Natural killer cell (primary cell): ENCODE results near the gene SPPL3. TPM values are rescaled to one million over a fixed set of nuclear protein-coding genes. Genes with fewer than 3 reads are reported as not detected.
"Not testable (repeated sequence)": the region's sequence is repeated elsewhere in the genome, so short reads cannot be mapped to it uniquely, and the experiment has no call there.

Experiments used
- ATAC-seq, 3 donors: fragments of 150-1000 bp in 2 of 3; fragments of 200-7000 bp in 1 of 3; cut with Tn5 transposase; 1 replicate in 1 of 3; 2 replicates in 2 of 3; pipeline ENCODE4 v1.10.0; 2021; ENCODE audit warnings: mild to moderate bottlenecking in 2 of 3, moderate library complexity in 2 of 3
- DNase-seq, 2 donors: peaks; one replicate each; pipeline versions ENCODE4 v3.0.0 to v3.0.0-alpha.2; 2013 to 2021; ENCODE audit warnings: mixed read lengths in 1 of 2
- H3K27ac ChIP-seq: one replicate; pipeline ENCODE4 v1.5.1; 2013; ENCODE audit warnings: mild to moderate bottlenecking, low read length
- H3K27me3 ChIP-seq: one replicate; pipeline ENCODE4 v1.6.1; 2013; ENCODE audit warnings: low read length; ENCODE audit not compliant: control insufficient read depth, insufficient read depth
- H3K36me3 ChIP-seq: one replicate; pipeline ENCODE4 v1.6.1; 2013; ENCODE audit warnings: low read length; ENCODE audit not compliant: control insufficient read depth, insufficient read depth
- H3K4me1 ChIP-seq: one replicate; pipeline ENCODE4 v1.6.1; 2013; ENCODE audit warnings: low read length; ENCODE audit not compliant: control insufficient read depth, insufficient read depth
- H3K4me3 ChIP-seq: one replicate; pipeline ENCODE4 v1.5.1; 2013; ENCODE audit warnings: low read length
- H3K9me3 ChIP-seq: one replicate; pipeline ENCODE4 v1.6.1; 2013; ENCODE audit warnings: low read length; ENCODE audit not compliant: control insufficient read depth, insufficient read depth
- H3K27ac Mint-ChIP-seq, 2 donors: one replicate each; pipeline ENCODE4 v1.8.0; 2022; ENCODE audit warnings: mild to moderate bottlenecking in 2 of 2, mixed read lengths in 2 of 2, moderate library complexity in 1 of 2
- H3K27me3 Mint-ChIP-seq, 2 donors: one replicate each; pipeline ENCODE4 v1.8.0; 2022; ENCODE audit warnings: low read depth in 2 of 2, mixed read lengths in 2 of 2
- H3K36me3 Mint-ChIP-seq: one replicate; pipeline ENCODE4 v1.8.0; 2022; ENCODE audit warnings: mixed read lengths
- H3K4me1 Mint-ChIP-seq, 2 donors: one replicate each; pipeline ENCODE4 v1.8.0; 2022; ENCODE audit warnings: mixed read lengths in 2 of 2
- H3K4me3 Mint-ChIP-seq: one replicate; pipeline ENCODE4 v1.8.0; 2022; ENCODE audit warnings: mild to moderate bottlenecking, moderate library complexity, mixed read lengths
- H3K9me3 Mint-ChIP-seq, 2 donors: one replicate each; pipeline ENCODE4 v1.8.0; 2022; ENCODE audit warnings: mixed read lengths in 2 of 2
- CTCF ChIP-seq: fragments of 200-600 bp; IDR thresholded peaks from one replicate; pipeline ENCODE4 v1.8.0; 2022; ENCODE audit warnings: antibody characterized with exemption
- WGBS: methylation state at CpG from one replicate; pipeline ENCODE4 v1.1.7; 2013; ENCODE audit warnings: missing lambda C conversion rate; ENCODE audit not compliant: insufficient coverage; 5-methylcytosine and 5-hydroxymethylcytosine counted together
- intact Hi-C: fragments of 100-400 bp; cut with micrococcal nuclease; formaldehyde crosslinking; loops from one replicate; pipeline ENCODE4 v1.14.2; 2022
- total RNA-seq, 4 donors: library from RNA; stranded (reverse); fragments of 120-200 nt in 1 of 4; gene quantifications; one replicate each; pipeline versions ENCODE4 v1.2.3 to v1.2.4, GENCODE V29; 2013 to 2022

SPPL3 gene
- 10 to 100 TPM; 31.5 to 40.2 (median 39.9) TPM for total RNA-seq
- 23.1 TPM for total RNA-seq (2013)

- peaks cover 31 to 36% of the 10 kb centered on the region in 2 donors for H3K4me1 Mint-ChIP-seq
- H3K4me3 Mint-ChIP-seq: peak within 1 kb of the TSS; percentile 99
- Histone ChIP-seq H3K27ac (peak within 1 kb of the TSS; percentile 71), H3K27me3 (no peaks in the 10 kb centered on the region), H3K4me1 (peaks cover 19% of the 10 kb centered on the region), H3K9me3 (no peaks in the 10 kb centered on the region), H3K4me3 (peak within 1 kb of the TSS; percentile 83), H3K36me3 (peaks cover 3% of the 10 kb centered on the region)
- ATAC-seq: peak; percentile 84 to 93 (median 90)
- WGBS: under 1% methylated on average over 66 of the region's 66 CpGs
- no peaks in the 10 kb centered on the region for H3K9me3 Mint-ChIP-seq
- peak; percentile 93 to 94 for DNase-seq
- H3K27me3 Mint-ChIP-seq: no peaks in the 10 kb centered on the region
- no peak for TF ChIP-seq CTCF
- H3K36me3 Mint-ChIP-seq: no peaks in the 10 kb centered on the region
- intact Hi-C loops: no loop called here
- H3K27ac Mint-ChIP-seq: peak within 1 kb of the TSS; percentile 83 to 95
Observed at GRCh38 chr12:120904197-120904773, at the start of gene SPPL3. Gene SPPL3 (minus strand): TSS chr12:120904358. CDS start chr12:120903867, 491 bp downstream.

- no peak overlapping the region for H3K4me3 Mint-ChIP-seq
- TF ChIP-seq CTCF: no peak
- no peaks in the 10 kb centered on the region for H3K36me3 ChIP-seq
- H3K4me1 ChIP-seq: no peaks in the 10 kb centered on the region
- DNase-seq: no peak
- H3K27me3 ChIP-seq: no peaks in the 10 kb centered on the region
- H3K4me1 Mint-ChIP-seq: no peaks in the 10 kb centered on the region
- H3K27ac ChIP-seq: no peak overlapping the region
- H3K36me3 Mint-ChIP-seq: no peaks in the 10 kb centered on the region
- intact Hi-C loops: no loop called here
- ATAC-seq: no peak
- no peak overlapping the region for H3K4me3 ChIP-seq
- no peaks in the 10 kb centered on the region for H3K9me3 ChIP-seq
- no peaks in the 10 kb centered on the region for H3K9me3 Mint-ChIP-seq
- no peaks in the 10 kb centered on the region for H3K27me3 Mint-ChIP-seq
- H3K27ac Mint-ChIP-seq: no peak overlapping the region
- 96% methylated on average over 5 of the region's 5 CpGs for WGBS
Observed at GRCh38 chr12:120950807-120951206, 46.6 kb upstream of the SPPL3 start.

- not testable (repeated sequence) for H3K27ac Mint-ChIP-seq
Observed at GRCh38 chr12:120950260-120950799, 46.2 kb upstream of the SPPL3 start.

GRCh38 chr12:120945516-120945915 is 41.4 kb upstream of the SPPL3 start:
- H3K4me3 ChIP-seq, H3K9me3 Mint-ChIP-seq, DNase-seq, H3K27me3 Mint-ChIP-seq, H3K36me3 Mint-ChIP-seq, ATAC-seq, H3K27me3 ChIP-seq, intact Hi-C loops, H3K27ac Mint-ChIP-seq, H3K4me1 Mint-ChIP-seq, H3K4me1 ChIP-seq, H3K36me3 ChIP-seq, H3K9me3 ChIP-seq, H3K4me3 Mint-ChIP-seq, H3K27ac ChIP-seq: not testable (repeated sequence)
- 96% methylated on average over 6 of the region's 6 CpGs for WGBS

More at GRCh38 chr12:120950260-120950799, 46.2 kb upstream of the SPPL3 start:
- H3K27me3 ChIP-seq, H3K4me3 Mint-ChIP-seq, H3K27ac ChIP-seq, H3K36me3 ChIP-seq, H3K27me3 Mint-ChIP-seq, H3K4me1 Mint-ChIP-seq, H3K36me3 Mint-ChIP-seq, H3K9me3 Mint-ChIP-seq, intact Hi-C loops, ATAC-seq, H3K4me1 ChIP-seq, DNase-seq, H3K9me3 ChIP-seq, H3K4me3 ChIP-seq: not testable (repeated sequence)
- WGBS: 97% methylated on average over 31 of the region's 31 CpGs
